Activated T-cell treated with anti-CD3 and anti-CD28 coated beads for 24 hours (primary cell): ENCODE measurements around the gene TRAPPC3.
A peak's percentile ranks its signal among the peaks of the same experiment; 100 is the strongest.

ENCODE experiments used
- DNase-seq: peaks from one replicate; pipeline ENCODE4 v3.0.0-alpha.2; 2020; ENCODE audit warnings: low read depth

Gene TRAPPC3

DNA sequence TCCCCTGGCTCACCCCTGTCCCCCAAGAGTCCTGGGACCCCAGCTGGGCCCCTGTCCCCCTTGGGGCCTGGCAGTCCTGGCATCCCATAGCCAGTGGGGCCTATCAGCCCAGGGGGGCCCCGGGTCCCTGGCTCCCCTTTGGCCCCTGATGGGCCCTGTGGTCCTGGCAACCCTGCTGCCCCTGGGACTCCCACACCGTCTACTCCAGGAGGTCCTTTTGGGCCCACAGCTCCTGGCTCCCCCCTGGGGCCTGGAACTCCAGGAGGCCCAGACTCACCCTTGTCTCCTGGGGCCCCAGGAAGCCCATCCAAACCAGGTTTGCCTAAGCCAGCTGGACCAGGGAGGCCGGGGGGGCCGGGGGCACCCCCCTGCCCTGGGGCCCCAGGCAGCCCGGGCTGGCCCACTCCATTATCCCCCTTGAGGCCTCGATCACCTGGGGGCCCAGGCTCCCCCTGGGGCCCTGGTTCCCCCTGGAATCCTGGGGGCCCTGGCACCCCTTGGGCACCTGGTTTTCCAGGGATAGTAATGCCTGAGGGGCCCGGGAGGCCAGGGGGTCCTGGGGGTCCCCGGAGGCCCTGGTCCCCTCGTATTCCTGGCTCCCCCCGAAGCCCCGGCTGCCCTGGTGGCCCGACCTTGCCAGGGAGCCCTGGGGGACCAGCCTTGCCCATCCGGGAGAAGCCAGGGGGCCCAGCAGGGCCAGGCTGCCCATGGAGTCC is 50.5 kb downstream of the TRAPPC3 start:
- DNase-seq, result no peak

DNA sequence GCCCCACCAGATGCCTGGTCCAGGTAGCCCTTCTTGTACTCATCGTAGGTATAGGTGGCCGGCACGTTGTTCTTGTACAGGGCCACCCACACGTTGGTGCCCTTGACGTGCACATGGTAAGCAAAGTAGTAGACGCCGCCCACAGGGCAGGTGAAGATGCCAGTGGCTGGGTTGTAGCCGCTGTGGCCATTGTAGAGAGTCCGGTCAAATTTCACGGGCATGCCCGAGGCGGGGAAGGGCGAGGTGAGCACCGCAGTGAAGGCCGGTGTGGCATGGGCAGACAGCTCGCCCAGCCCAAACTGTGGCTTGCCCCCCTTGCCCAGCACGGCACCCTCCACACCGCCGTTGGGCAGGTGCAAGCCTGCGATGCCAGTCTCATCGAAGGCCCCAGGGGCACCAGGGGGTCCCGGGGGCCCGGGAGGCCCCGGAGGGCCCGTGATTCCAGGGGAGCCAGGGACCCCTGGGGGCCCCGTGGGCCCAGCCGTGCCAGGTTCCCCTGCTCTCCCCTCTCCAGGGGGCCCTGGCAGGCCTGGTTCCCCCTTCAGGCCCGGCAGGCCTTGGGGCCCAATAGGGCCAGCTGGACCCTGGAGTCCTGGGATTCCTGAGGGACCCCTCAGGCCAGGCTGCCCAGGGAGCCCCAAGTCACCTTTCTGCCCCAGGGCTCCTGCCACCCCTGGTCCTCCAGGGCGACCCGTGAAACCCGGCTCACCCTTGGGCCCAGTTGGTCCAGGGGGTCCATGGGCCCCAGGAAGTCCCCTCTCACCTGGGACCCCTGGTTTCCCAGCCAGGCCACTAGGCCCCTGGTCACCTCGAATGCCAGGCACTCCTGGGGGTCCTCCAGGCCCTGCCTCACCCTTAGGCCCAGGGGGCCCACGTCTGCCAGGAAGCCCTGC is 51.3 kb downstream of the TRAPPC3 start:
- no peak for DNase-seq

DNA sequence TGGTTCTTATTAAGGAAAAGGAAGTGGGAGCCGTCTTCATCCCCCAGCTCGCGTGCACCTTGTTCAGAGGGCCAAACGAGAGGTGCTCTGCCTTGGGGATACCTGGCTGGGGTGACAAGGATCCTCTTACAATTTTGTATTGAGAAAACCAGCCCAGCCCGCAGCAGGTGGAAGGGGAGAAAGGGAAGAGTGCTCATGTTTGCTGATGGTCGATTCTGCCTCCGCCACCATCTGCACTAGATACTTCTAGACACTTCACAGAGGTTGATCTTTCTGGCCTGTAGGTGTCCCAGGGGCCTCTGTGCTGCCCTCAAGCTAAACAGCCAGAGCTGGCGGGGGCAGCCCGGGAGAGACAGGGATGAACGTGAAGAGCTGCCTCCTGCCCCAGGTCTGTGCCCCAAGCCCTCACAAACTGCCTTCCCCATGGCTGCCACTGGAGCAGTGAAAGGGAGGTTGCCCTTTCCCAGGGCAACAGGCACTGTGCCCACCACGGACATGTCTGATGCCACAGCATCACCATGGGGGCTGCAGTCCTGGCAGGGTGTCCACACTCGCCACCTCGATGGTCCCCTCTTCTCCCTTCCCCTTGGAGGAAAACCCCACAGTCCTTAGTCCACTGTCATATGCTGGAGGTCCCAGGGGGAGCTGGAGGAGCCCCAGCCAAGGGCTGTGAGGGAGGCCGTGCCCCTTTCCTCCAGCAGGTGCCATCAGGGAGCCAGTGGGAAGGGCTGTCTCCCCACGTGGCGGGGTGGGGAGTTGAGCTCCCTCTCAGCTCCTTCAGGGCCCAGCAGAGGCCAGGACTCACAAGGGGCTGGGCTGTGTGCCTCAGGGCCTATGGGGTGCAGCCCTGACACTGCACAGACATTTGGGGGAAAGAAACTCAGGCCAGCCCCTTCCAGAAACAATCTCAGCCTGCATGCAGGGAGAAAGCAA is 52.5 kb downstream of the TRAPPC3 start:
- DNase-seq, result no peak

DNA sequence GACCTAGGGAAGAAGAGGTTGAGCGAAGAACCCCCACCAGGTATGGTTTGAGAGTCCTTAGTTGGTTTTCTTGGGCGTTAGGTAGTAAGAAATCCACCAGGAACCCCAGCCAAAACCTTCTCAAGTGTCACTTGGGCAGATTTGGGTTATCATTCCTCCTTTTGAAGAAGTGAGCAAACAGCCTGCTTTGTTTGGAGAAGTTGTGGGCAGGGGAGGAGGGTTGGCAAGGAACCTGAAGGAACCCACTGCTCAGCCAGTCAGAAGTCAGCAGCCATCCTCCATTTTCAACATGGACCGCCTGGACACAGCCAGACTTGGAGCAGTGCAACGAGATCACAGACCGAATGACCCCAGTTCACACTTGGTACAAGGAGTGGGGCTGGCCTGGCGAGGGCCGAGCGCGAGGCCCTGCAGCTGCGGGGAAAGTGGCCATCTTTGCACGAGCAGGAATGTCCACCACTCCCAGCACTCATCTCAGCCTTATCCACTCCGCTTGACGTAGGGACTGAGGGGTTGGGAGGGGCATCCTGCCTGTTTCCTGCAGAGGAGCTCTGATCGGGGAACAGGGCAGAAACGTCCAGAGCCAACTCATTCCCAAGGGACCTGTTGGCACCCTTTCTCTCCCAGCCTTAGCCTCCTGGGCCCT is 53.4 kb downstream of the TRAPPC3 start:
- no peak for DNase-seq

DNA sequence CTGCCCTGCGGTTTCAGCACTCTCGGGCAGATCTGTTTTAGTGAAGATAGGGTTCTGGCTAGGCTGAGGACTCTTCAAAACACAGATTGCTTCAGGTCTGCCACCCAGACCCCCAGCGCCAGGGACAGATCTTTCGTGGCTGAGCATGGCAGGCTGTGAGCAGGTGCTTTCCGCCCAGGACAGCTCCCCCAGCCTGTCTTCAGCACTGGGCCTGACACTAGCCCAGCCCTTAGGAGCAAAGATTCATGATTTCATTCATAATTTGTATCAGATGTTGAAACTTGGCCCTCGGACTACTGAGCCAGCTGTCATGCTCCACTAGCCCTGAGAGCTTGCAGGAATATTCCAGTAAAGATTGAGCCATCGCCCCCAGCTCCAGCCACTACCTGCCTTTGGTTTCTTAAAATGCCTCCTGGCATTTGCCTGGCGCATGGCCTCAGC is 54.6 kb downstream of the TRAPPC3 start:
- DNase-seq, result no peak

DNA sequence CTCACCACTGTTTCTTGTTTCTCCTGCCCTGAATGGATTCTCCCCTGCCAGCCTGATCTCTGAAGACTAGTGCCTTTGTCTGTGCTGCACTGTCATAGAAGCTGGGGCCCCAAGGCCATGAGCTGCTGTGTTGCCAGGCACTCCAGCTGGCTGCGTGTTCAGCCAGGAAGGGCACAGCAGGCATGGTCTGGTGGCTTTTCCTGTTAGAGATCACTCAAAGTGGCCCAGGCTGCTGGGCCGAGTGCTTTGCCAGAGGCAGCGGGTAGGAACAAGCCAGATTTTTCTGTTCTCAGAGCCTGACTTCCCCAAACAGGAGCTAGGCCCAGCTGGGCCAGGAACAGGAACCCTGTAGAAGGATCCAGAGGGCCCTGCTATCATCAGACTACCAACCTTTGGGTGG is 55.4 kb downstream of the TRAPPC3 start:
- no peak for DNase-seq

DNA sequence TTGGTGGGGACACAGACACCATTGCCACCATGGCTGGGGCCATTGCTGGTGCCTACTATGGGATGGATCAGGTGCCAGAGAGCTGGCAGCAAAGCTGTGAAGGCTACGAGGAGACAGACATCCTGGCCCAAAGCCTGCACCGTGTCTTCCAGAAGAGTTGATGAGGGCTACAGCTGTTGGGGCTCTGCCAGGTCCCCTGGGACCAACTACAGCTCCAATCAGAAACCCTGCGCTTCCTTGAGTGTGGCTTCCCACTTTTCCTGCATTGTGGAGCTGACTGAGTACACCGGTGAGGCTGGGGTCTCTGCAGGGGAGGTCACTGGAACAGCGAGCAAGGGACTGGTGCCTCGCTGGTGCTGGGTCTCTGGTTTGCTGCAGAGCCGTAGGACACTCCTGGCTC is 56.1 kb downstream of the TRAPPC3 start:
- no peak for DNase-seq

DNA sequence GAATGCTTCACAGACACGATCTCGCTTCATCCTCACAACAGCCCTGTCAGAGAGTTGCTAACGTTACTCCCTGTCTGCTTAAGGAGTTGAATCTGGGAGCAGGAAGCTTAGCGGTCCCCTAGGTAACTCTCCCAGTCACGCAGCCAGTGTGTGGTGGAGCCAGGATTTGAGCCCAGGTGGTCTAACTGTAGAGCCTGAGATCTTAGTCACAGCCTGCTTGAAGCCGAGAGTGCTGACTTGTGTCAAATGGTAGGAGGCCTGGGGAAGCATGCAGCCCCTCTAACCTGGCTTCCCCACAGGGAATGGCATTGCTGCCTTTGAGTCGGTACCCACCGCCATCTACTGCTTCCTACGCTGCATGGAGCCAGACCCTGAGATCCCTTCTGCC is 56.5 kb downstream of the TRAPPC3 start:
- no peak for DNase-seq

DNA sequence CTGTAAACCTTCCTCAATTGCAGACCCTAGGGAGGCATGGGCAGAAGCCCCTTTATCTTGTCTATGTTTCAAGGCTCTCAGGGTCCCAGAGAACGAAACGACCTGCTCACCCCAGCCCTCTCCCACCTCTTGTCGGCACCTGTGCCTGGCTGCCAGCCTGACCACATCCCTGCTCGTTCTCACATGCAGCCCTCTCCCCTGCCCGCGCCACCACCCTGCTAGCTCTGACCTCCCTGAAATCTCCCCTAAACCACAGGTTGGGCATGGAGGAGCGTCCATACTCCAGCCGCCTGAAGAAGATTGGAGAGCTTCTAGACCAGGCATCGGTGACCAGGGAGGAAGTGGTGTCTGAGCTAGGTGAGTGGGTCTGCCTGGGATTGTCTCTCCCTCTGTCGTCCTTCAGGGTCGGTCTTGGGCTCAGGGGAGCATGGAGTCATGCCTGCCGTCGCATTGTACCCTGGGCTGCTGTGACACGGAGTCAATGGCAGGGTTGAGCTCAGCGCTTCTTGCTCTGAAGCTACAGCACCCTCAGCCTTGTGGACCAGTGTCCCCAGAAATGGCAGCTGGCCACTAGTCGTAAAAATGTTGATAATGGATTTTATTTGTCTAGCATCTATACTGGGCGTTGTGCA is 57.0 kb downstream of the TRAPPC3 start:
- no peak for DNase-seq

DNA sequence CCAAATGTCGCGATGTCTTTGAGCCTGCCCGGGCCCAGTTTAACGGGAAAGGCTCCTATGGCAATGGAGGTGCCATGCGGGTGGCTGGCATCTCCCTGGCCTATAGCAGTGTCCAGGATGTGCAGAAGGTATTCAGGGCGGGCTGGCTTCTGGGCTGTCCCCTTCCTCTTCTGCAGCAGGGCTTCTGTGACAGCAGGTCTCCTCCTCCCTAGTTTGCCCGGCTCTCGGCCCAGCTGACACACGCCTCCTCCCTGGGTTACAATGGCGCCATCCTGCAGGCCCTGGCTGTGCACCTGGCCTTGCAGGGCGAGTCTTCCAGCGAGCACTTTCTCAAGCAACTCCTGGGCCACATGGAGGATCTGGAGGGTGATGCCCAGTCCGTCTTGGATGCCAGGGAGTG is 57.6 kb downstream of the TRAPPC3 start:
- DNase-seq, result no peak

DNA sequence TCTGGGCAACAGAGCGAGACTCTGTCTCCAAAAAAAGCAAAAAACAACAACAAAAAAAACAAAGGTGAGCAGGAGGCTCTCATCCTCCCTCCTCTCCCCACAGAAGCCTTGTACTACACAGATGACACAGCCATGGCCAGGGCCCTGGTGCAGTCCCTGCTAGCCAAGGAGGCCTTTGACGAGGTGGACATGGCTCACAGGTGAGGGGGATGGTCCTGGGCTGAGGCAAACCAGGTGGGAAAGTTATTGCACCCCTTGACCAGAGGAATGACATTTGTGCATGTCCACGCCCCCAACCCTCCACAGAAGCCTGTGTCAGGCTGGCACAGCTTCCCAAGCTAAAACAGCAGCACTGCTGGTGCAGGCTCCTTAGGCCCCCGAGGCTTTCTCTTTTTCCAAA is 58.1 kb downstream of the TRAPPC3 start:
- DNase-seq, result no peak

DNA sequence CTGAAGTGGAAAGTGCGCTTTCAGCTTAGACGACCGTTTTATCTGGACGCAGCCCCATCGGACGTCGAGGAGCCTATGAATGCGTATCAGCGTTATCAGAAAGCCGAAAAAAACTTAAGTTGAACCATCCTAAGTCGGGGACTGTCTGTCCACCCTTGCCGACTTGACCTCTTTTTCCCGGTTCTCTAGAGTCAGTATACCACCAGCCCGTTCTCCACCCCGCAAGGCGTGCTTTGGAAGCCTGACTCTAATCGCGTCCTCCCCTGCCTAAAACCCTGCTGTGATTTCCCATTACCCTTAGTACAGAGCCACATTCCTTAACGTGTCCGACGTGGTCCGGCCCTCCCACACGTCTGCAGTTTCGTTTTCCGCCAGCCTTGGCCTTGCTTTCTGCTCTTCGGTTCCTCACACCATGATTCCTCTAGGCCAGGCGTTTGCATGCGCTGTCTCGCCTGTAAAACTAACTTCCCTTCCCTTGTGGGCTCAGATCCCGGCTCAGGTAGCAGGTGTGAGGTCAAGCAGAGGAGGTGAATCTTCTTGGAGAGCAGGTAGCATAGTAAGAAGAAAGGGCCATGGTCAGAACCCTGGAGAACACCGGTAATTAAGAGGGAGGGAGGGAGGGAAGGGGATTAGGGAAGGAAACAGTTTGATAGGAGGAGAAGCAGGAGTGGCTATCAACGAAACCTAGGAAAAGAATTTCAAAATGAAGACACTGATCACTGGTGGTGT is 59.7 kb downstream of the TRAPPC3 start:
- DNase-seq, result no peak

DNA sequence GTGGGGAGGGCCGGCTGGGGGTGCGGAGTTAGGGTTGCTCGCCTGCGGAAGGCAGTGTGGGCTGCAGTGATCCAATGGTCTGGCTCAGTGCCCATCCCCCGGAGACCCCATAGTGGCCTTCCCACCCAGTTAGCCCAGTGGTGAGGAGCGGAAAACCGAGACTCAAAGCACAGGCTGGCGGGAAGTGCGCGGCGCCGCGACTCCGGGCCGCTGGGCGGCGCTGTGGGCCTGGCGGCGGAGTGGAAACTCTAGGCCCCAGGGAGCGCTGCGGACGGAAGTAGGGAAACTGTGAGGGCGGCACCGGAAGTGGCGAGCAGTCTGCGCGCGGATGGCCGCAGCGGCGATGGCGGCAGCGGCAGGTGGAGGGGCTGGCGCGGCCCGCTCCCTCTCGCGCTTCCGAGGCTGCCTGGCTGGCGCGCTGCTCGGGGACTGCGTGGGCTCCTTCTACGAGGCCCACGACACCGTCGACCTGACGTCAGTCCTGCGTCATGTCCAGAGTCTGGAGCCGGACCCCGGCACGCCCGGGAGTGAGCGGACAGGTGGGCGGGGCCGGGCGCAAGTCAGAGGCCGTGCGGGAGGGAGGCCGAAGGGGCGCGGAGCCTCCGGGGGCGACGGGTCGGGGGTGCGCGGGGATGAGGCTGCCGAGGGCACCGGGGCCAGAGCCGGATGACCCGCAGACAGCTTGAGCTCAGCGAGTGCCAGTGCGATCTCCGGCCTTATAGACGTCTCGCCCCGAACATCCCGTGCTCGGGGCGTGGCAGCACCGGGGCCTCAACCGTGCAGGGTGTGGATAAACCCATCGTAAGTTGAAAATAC is 60.5 kb downstream of the TRAPPC3 start, which contains the start of gene ADPRS:
TSS of gene ADPRS (plus strand) at position 316 of the 816 bp plus-strand sequence. CDS start at position 329, 13 bp downstream.
- DNase-seq, result peak; percentile 87

DNA sequence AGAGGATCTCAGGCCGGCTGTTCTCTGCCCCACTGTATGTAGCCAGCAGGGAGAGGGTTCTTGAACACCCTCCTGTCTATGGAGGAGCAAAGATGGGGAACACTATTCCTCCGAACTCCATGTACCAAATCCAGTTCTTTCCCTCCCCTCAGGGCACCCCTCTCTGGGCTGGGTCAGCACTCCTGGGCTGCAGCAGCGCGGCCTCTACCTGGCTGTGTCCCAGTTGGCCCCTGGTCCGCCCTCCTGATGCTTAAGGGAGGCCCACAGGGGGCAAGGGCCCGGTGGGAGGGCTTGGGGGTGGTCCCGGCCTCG is 61.1 kb downstream of the TRAPPC3 start:
- no peak for DNase-seq

DNA sequence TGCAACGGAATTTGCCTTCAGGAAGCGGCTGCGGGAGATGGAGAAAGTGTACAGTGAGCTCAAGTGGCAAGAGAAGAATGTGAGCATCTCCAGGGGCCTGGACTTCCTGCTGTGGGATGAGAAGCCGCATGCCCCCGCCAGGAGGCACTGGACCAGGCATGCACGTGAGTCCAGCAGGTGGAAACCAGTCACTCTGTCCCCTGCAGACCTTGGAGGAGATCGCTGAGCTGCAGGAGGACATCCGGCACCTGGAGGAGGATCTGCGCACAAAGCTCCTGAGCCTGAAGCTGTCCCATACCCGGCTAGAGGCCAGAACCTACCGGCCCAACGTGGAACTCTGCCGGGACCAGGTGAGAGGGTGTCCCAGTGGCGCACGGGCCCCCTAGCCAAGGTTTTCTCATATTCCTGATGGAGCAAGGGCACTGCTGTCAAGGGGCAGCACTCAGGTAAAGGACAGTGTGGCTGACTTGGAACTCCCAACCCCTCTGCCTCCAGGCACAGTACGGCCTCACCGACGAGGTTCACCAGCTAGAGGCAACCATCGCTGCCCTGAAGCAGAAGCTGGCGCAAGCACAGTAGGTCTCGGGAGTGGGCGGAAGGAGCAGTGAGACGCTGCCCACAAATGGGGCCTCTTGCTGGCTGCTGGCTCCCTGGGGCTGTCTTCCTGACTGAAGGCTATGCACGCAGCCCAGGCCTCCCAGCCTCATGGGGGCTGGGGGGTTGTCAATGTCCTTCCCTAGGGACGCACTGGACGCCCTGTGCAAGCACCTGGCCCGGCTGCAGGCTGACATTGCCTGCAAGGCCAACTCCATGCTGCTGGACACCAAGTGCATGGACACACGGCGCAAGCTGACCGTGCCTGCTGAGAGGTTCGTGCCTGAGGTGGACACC is 61.8 kb downstream of the TRAPPC3 start:
- DNase-seq, result no peak
